ENCODE data around the gene C4orf51.

C4orf51 gene

DNA sequence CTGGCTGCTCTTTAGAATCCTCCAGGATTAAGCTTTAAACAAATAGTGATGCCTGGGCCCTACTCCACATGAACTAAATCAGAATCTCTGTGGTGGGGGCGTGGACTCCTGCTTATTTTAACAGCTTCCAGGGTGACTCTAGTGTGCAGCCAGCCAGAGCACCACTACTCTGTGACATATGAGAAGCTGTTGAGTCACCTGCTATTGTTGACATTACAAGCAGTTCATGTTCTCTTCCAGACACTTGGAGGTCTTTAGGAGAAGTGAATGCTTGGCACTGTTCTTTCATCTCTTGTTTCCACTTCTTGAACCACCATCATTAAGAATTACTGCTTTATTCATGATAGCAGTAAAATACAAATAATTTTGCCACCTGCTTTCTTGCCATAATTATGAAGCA lies 426 bp upstream of the C4orf51 start:
- TF ChIP-seq EGR1 (IDR thresholded peaks at IDR 0.05), result no peak
- peak; percentile 18; the same call in 1 of the 2 replicates for TF ChIP-seq TEAD4 (IDR thresholded peaks at IDR 0.05)
- TF ChIP-seq TAF1 (IDR thresholded peaks at IDR 0.05; ENCODE audit: low read depth), result no peak
- no peak for TF ChIP-seq CREB1 (IDR thresholded peaks at IDR 0.05; ENCODE audit: low read depth)
- no peak for TF ChIP-seq TCF12 (IDR thresholded peaks at IDR 0.05; ENCODE audit: low read depth)
- TF ChIP-seq ZBTB7A (IDR thresholded peaks at IDR 0.05; ENCODE audit: low read depth), result no peak
- TF ChIP-seq YY1 (IDR thresholded peaks at IDR 0.05; ENCODE audit: low read depth), result no peak
- TF ChIP-seq, protein P1, sequence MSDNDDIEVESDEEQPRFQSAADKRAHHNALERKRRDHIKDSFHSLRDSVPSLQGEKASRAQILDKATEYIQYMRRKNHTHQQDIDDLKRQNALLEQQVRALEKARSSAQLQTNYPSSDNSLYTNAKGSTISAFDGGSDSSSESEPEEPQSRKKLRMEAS (IDR thresholded peaks at IDR 0.05), result peak; percentile 51; the same call in 1 of the 2 replicates
- TF ChIP-seq CEBPB (IDR thresholded peaks at IDR 0.05), result peak; percentile 64
- TF ChIP-seq RAD21 (IDR thresholded peaks at IDR 0.05; ENCODE audit: low read depth), result peak; percentile 31; the same call in 1 of the 2 replicates
- TF ChIP-seq, protein P2, sequence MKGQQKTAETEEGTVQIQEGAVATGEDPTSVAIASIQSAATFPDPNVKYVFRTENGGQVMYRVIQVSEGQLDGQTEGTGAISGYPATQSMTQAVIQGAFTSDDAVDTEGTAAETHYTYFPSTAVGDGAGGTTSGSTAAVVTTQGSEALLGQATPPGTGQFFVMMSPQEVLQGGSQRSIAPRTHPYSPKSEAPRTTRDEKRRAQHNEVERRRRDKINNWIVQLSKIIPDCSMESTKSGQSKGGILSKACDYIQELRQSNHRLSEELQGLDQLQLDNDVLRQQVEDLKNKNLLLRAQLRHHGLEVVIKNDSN (IDR thresholded peaks at IDR 0.05), result peak; percentile 32; the same call in 1 of the 2 replicates
- TF ChIP-seq NFIC (IDR thresholded peaks at IDR 0.05), result peak; percentile 72
- TF ChIP-seq EP300 (IDR thresholded peaks at IDR 0.05; ENCODE audit: borderline replicate concordance), result peak; percentile 47; the same call in 1 of the 2 replicates
- peak; percentile 28; the same call in 1 of the 2 replicates for TF ChIP-seq FOXM1 (IDR thresholded peaks at IDR 0.05; ENCODE audit: borderline replicate concordance, low read depth)

DNA sequence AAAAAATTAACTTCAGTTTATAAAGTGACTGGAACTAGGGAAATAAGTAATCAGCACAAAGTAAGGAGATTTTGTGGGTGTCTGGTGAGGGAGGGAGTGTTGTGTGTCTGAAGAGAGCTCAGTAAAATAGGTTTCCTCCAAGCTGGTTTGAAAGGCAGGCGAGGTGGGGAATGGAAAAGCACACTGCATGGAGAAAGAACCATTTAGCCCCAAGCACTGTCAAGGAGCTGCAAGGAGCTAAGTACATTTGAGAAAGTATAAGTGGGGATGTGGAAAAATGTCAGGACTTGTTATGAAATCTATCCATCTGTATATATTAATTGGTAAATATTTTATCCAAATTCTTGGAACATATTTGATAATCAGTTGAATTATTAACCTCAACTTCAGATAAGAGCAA lies 956 bp downstream of the C4orf51 start:
- TF ChIP-seq CEBPB (IDR thresholded peaks at IDR 0.05) (no peak), TCF12 (IDR thresholded peaks at IDR 0.05; ENCODE audit: low read depth) (no peak), CREB1 (IDR thresholded peaks at IDR 0.05; ENCODE audit: low read depth) (no peak), RAD21 (IDR thresholded peaks at IDR 0.05; ENCODE audit: low read depth) (no peak), FOXM1 (IDR thresholded peaks at IDR 0.05; ENCODE audit: borderline replicate concordance, low read depth) (no peak), TAF1 (IDR thresholded peaks at IDR 0.05; ENCODE audit: low read depth) (no peak), NFIC (IDR thresholded peaks at IDR 0.05) (no peak), TEAD4 (IDR thresholded peaks at IDR 0.05) (no peak), EGR1 (IDR thresholded peaks at IDR 0.05) (no peak), ZBTB7A (IDR thresholded peaks at IDR 0.05; ENCODE audit: low read depth) (no peak), EP300 (IDR thresholded peaks at IDR 0.05; ENCODE audit: borderline replicate concordance) (no peak), YY1 (IDR thresholded peaks at IDR 0.05; ENCODE audit: low read depth) (no peak)
- TF ChIP-seq, protein P1 (IDR thresholded peaks at IDR 0.05), result no peak
- TF ChIP-seq, protein P2 (IDR thresholded peaks at IDR 0.05), result no peak
- TF ChIP-seq, protein P3, sequence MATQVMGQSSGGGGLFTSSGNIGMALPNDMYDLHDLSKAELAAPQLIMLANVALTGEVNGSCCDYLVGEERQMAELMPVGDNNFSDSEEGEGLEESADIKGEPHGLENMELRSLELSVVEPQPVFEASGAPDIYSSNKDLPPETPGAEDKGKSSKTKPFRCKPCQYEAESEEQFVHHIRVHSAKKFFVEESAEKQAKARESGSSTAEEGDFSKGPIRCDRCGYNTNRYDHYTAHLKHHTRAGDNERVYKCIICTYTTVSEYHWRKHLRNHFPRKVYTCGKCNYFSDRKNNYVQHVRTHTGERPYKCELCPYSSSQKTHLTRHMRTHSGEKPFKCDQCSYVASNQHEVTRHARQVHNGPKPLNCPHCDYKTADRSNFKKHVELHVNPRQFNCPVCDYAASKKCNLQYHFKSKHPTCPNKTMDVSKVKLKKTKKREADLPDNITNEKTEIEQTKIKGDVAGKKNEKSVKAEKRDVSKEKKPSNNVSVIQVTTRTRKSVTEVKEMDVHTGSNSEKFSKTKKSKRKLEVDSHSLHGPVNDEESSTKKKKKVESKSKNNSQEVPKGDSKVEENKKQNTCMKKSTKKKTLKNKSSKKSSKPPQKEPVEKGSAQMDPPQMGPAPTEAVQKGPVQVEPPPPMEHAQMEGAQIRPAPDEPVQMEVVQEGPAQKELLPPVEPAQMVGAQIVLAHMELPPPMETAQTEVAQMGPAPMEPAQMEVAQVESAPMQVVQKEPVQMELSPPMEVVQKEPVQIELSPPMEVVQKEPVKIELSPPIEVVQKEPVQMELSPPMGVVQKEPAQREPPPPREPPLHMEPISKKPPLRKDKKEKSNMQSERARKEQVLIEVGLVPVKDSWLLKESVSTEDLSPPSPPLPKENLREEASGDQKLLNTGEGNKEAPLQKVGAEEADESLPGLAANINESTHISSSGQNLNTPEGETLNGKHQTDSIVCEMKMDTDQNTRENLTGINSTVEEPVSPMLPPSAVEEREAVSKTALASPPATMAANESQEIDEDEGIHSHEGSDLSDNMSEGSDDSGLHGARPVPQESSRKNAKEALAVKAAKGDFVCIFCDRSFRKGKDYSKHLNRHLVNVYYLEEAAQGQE (IDR thresholded peaks at IDR 0.05; ENCODE audit: low read depth), result no peak

DNA sequence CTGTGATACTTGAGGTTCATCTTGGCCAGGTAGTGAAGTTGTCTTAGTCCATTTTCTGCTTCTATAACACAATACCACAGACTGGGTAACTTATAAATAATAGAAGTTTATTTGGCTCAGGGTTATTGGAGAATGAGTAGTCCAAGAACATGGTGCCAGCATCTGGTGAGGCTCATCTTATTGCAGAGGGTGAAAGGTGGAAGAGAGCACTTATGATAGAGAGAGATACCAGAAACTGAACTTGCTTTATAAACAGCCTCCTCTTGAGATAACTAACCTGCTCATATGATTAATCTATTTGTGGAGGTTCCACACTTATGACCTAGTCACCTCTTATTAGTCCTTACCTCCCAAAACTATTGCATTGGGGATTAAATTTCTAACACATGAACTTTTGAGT lies 1.6 kb downstream of the C4orf51 start:
- TF ChIP-seq FOXM1 (IDR thresholded peaks at IDR 0.05; ENCODE audit: borderline replicate concordance, low read depth), result no peak
- TF ChIP-seq NFIC (IDR thresholded peaks at IDR 0.05), result no peak
- TF ChIP-seq, protein P1 (IDR thresholded peaks at IDR 0.05), result no peak
- TF ChIP-seq, protein P3 (IDR thresholded peaks at IDR 0.05; ENCODE audit: low read depth), result no peak
- TF ChIP-seq TAF1 (IDR thresholded peaks at IDR 0.05; ENCODE audit: low read depth), result no peak
- no peak for TF ChIP-seq CEBPB (IDR thresholded peaks at IDR 0.05)
- TF ChIP-seq, protein P2 (IDR thresholded peaks at IDR 0.05), result no peak
- TF ChIP-seq ZBTB7A (IDR thresholded peaks at IDR 0.05; ENCODE audit: low read depth), result no peak
- TF ChIP-seq EP300 (IDR thresholded peaks at IDR 0.05; ENCODE audit: borderline replicate concordance), result no peak
- TF ChIP-seq CREB1 (IDR thresholded peaks at IDR 0.05; ENCODE audit: low read depth), result no peak

DNA sequence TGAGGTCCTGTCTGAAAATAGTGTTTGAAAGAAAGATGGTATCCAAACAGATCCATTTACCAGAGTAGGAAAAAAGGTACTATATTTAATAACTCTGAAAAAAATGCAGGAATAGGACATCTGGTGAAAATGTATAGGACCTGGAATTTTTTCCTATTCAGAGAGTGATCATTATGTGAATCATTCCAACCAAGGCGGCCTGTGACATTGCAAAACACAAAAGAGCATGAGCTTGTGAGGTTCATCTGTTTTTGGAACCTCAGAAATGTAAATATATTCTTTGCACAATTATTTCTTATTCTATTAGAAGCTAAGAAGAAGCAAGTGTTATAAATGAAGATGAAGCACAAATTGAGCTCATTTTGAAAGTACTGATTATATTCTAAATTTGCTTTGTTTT lies 2.0 kb downstream of the C4orf51 start:
- TF ChIP-seq FOXM1 (IDR thresholded peaks at IDR 0.05; ENCODE audit: borderline replicate concordance, low read depth), result no peak
- TF ChIP-seq EGR1 (IDR thresholded peaks at IDR 0.05), result no peak
- no peak for TF ChIP-seq ZBTB7A (IDR thresholded peaks at IDR 0.05; ENCODE audit: low read depth)
- TF ChIP-seq TAF1 (IDR thresholded peaks at IDR 0.05; ENCODE audit: low read depth), result no peak

DNA sequence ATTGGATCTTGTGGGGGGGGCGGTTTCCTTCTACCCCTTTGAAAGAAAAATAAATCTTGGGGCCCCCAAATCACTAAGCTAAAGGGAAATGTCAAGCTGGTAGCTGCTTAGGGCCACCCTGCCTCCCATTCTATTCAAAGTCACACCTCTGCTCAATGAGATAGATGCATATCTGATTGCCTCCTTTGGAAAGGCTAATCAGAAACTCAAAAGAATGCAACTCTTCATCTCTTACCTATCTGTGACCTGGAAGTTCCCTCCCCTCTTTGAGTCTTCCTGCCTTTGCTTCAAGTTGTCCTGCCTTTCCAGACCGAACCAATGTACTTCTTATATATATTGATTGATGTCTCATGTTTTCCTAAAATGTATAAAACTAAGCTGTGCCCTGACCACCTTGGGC lies 7.0 kb downstream of the C4orf51 start:
- no peak for TF ChIP-seq FOXM1 (IDR thresholded peaks at IDR 0.05; ENCODE audit: borderline replicate concordance, low read depth)

Measured in Ishikawa (cell line).